Ecto neural progenitor cell (in vitro differentiated cells): ENCODE measurements around the gene CALCR.
"Not testable (repeated sequence)": the region's sequence is repeated elsewhere in the genome, so short reads cannot be mapped to it uniquely, and the experiment has no call there.

Experiments
- DNase-seq: peaks from one replicate; pipeline ENCODE4 v3.0.0-alpha.2; 2018; ENCODE audit warnings: low spot score

The CALCR gene

DNA sequence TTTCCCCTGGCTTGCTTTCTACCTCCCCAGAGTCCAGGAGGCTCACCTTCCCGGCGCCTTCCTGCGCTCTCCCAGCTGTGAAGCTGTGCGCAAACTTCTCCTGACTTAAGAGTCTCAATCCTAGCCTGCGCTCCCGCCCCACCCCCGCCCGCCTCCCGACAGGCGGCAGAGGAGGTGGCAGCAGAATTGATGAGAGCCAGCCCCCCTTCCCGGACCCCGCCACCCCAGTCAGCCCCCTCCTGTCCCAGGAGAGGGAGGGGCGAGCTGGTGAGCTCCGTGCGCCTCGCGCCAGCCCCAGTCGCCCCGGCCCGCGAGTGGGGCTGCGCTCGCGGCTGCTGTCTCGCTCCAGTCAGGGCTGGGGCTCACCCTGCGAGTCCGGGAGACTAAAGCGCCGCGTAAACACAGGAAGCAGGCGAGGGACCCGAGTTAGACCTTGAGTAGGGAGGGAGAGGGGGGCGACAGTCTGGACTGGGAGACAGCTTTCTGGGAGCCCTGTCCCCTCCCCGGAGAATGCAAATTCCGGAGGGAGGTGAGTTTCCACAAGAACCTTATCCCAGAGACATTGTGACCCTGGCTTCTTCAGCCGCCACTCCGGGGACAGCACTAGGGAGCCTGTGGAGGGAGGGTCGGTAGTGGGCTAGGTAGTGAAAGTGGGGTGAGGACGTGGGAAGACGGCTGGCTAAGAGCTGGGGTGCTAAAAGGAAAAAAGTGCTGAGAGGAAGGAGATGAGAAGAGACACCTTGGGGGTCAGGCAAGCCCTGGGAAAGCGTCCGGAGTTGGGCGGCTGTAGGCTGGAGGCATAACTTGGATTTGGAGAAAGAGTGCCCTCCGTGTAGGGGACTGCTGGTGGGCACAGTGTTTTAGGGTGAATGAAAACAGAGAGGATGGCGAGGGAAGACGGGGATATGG lies at the start of gene CALCR:
TSS of gene CALCR (minus strand) at position 79 of the 909 bp plus-strand sequence. CDS start 87,743 bp downstream, outside the sequence.
- peak; percentile 64 for DNase-seq

DNA sequence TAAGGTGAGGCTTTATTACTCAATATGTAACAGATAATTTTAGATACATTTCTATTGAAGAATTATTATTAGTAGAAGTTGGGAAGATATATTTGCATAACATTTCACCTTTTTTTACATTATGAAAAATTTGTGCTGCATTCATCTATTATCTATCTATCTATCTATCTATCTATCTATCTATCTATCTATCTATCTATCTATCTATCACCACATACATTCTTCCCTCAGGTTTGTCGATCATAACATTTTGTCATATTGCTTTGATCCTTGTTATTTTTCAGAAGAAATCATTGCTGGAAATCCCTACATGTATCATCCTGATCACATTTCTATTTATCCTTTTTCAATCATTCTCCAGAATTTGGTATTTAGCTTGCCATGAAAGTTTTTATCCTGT lies 49.3 kb upstream of the CALCR start:
- no peak for DNase-seq

GRCh38 chr7:93622036-93623033 lies 47.8 kb upstream of the CALCR start:
- DNase-seq = no peak

DNA sequence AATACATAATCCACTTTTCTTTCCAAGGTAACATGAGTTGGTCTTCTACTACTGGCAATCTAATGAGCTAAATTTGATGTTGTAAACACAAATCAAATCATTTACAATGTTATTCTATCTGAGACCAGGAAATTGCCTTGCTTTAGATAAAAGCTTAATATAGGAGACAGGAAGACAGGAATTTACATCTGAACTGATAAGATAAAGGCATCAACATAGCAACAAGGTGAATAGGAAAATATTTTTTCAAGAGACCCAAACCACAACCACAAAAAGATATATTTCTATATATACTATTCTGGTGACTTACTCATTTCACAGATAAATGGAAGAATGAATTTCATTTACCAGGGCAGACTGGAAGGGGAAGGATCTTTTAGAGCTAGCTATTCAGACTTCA lies 46.3 kb upstream of the CALCR start:
- DNase-seq = no peak

DNA sequence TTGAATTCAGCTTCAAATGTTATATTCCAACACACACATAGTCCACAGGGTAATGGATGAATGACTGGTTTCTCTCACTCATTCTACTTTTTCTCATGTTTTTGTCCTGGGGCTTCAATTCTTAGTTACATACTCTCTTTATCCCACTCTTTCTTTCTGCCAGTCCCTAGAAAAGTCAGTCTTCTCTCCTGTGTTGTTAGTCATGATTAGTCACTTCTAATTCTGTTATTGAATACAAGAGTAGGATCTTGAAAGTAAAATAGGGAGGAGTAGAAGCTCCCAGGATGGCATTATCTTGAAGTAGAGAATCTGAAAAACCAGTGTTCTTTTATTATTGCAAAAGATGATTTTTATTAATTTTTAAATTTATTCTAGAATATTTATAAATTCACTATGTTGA lies 45.5 kb upstream of the CALCR start:
- DNase-seq = no peak

GRCh38 chr7:93601363-93601762 lies 26.8 kb upstream of the CALCR start:
- no peak for DNase-seq

DNA sequence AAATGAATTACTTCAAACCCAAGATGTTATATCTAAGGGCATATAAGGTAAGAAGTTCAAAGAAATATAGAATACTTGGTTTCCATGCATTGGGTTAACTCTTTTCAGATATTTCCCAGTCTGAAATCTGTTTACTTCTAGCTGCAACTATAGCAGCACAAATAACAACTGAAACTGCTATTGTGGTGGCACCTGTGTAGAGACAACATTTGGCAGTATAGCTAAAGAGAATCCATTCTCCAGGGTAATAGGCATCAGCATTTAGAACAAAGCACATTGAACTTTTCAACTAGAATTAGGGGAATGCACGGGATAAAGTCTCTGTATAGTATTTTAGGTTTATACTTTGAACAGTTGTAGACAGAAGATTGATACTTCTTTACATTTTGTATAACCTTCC lies 19.7 kb upstream of the CALCR start:
- no peak for DNase-seq

GRCh38 chr7:93592588-93593266 lies 18.2 kb upstream of the CALCR start:
- no peak for DNase-seq

- DNase-seq = not testable (repeated sequence)
Observed at GRCh38 chr7:93591224-93592050, 16.9 kb upstream of the CALCR start.

DNA sequence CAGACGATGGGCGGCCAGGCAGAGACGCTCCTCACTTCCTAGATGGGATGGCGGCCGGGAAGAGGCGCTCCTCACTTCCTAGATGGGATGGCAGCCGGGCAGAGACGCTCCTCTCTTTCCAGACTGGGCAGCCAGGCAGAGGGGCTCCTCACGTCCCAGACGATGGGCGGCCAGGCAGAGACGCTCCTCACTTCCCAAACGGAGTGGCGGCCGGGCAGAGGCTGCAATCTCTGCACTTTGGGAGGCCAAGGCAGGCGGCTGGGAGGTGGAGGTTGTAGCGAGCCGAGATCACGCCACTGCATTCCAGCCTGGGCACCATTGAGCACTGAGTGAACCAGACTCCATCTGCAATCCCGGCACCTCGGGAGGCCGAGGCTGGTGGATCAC lies 11.9 kb upstream of the CALCR start:
- not testable (repeated sequence) for DNase-seq

- DNase-seq = not testable (repeated sequence)
Observed at GRCh38 chr7:93585694-93586478, 11.4 kb upstream of the CALCR start.

DNA sequence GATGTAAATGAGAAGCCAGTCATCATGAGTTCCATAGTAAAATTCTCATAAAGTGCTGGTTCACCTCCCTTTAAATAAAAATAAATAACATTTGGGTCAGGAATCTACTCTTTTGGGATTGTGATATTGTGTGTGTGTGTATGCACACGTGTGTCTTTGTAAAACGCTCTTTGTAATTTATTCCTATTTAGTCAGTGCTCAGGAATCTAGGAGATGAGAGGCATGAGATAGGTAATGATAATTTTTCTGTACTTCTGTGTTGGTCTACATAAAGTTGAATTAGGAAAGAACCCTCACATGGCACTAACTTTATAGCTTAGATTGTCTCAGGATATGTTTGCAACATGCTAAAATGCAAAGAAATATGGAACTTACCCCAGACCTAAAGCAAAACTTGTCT lies 4.9 kb upstream of the CALCR start:
- DNase-seq = no peak

- no peak for DNase-seq
Observed at GRCh38 chr7:93578762-93579161, 4.2 kb upstream of the CALCR start.

DNA sequence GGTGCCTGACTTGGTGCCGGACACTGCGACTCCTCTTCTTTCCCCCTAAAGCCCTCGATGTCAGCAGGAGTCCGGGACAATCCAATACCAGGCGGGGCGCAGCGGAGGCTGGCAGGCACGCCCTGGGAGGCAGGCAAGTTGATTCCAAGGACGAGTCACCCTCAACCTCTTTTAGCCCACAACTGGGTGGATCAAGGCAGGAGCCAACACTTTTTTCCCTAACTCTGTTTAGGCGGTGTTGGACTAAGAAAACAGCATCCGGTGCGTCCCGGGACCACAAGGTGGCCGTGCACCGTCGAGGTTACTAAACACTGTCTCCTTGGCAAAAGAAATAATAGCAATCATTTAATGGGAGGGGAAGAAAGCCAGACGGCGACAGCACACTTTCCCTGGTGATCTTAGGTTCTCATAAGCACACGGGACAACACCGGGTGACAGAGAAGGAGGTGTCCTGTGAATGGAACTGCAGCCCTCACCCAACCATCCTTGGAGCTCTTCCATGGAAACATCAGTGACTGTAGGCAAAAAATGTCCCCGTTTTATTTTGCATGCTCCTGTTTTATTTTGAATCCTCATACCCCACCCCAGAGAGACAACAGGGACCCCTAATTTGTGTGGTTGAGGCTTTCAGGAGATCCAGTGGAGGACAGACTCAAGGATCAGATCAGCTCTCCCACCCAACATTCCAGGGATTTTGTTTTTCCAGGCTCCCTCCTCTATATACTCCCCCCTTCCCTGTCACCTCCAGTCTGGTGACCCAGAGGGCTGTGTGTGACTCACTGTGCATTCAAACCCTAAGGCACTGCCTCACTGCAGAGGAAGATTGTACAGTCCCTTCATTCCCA lies 1.3 kb upstream of the CALCR start:
- DNase-seq = peak; percentile 54

- DNase-seq = peak; percentile 58
Observed at GRCh38 chr7:93574269-93574645, 267 bp downstream of the CALCR start.

DNA sequence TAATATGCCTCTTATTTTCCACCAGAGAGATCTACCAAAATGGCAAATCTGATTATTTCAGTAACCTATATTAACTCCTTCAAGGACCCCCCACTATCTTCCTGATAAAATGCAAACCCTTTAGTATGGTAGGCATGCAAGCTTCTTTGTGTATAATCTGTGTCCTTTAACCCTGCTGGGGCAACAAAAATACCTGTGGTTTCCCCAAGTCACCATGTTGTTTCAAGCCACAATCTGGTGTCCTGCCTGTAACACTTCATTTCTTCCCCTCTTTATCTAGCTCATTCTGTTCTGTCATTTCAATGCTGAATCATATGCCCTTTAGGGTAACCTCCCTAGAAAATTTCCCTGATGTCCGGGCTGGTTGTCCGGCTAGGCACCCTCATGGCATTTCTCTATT lies 5.3 kb downstream of the CALCR start:
- DNase-seq = no peak

DNA sequence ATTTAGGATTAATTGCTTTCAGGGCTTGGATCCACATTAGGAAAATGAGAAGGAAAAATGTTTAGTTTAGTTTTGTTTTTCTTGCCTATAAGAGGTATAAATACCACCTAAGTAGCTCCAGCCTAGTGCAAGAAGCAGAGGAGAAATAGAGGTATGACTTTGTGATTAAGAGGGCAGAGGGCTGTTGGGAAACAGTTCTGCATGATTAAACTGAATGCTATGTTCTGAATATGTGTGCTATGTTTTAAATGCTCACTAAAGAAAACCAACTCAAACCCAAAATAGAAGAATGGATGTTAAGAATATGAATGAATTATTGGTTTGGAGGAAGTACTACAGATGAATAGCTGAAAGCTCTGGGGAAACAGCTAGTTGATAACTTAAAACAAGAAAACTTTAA lies 7.6 kb downstream of the CALCR start:
- DNase-seq = no peak

DNA sequence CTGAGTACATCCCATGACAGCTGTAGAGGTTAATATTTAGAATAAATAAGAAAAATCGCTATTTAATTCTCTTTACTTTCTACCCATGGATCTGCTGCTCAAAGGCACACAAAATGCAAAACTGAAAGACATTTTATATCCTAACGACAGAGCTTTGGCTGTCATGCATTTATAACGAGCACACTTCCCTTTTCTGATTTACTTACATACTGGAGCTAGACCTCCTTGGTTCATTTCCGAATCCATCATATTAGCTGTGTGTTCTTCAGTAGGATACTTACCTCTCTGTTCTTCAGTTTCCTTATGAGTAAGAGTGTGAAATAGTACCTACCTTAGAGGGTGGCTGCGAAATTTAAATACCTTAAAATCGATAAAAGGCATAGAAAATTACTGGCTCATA lies 10.9 kb downstream of the CALCR start:
- DNase-seq = no peak

DNA sequence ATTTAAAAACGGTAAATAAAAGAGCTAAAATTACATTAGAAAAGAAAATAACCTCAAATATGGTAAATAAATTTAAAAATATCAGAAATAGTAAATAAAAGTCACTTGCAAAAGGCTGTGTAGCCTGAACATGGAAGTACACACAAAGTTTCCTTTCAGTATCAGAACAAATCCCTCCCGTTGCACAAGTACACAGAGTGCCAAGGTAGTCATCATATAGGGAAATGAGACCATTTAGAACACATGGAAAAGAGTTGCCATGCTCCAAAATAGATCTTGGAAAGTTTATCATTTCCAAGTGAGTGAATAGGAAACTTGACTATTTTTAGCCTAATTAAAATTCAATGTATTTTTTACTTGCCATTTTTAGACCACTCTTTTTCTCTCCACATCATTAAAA lies 11.6 kb downstream of the CALCR start:
- DNase-seq = no peak

DNA sequence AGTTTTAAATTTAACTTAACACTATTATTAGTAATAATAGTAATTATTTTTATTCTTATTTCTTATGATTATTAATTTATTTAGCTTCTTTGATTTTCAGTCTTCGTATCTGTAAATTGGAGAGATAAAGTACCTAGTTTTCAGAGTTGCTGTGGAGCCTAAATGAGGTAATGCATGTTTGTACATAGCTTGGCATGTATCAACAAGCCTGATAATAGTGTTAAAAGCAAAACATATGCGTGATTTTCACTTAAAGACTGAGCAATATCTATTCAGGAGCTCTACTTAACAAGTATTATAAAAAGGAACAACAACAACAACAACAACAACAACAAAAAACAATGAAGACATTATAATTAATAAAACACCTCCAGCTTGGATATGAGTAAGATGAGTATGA lies 12.4 kb downstream of the CALCR start:
- DNase-seq = no peak
